Ecto neural progenitor cell (in vitro differentiated cells): ENCODE data around the gene TFB1M.
"Not testable (repeated sequence)": the region's sequence is repeated elsewhere in the genome, so short reads cannot be mapped to it uniquely, and the experiment has no call there.

Experiments
- DNase-seq: peaks from one replicate; pipeline ENCODE4 v3.0.0-alpha.2; 2018; ENCODE audit warnings: low spot score

TFB1M gene

GRCh38 chr6:155329460-155330132 is 15.3 kb upstream of the TFB1M start:
- DNase-seq = no peak

GRCh38 chr6:155328539-155329459 is 14.5 kb upstream of the TFB1M start:
- no peak for DNase-seq

DNA sequence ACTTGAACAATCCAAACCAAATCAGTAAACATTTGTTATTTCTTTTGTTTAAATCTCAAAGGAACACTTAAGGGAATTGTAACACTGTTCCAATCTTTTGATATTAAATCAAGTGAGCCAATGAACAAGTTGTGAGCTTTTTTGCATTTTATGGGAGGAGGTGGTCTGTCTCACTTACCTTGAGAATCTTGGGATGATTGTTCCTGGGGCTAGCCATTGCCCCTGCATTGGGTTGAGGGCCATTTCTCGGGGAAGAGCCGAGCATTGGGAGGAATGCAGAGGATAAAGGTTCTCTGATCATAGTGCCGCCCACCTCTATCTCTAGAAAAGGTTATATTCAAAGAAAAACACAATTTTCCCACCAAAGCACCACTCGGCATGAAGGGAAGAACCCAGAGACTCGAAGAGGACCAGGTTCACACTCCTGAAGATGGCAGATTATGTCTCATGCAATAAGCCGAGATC is 13.8 kb upstream of the TFB1M start:
- no peak for DNase-seq

GRCh38 chr6:155327326-155328073 is 13.2 kb upstream of the TFB1M start:
- peak; percentile 58 for DNase-seq

DNA sequence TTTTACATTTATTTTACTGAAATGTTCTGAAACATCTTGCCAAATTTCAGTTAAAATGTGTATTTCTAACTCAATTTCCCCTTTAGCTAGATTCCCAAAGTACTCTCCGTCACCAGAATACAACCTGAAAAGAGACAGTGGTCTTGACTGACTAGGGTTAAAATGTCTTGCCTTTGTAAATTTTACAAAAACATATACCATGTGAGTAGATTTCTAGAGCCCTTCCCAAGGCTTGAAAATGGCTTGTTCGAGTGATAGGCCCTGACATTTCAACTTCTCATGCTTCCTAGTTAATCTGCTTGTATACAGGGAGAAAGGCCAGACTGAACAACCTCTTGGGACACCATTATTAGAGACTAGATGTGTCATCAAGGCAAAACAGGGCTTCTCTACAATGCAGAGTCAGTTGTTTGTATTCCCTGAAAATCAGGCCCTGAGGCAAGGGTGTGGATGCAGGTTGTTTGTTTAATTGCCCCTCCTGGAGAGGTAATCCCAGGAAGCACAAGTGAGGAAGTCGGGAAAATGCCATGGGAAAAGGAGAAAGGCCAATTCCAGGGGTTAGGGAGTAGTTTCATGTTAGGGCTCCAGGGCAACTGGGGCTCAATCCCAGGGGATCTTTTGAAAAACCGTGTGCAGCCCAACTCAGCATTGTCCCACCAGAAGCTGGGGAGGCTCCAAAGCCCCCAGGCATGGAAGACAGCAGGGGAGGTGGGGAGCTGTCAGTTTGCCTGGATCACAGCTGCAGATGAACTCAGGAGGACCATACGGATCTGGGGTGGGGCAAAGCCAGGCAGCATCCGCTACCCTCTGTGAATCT is 11.6 kb upstream of the TFB1M start:
- DNase-seq = no peak

GRCh38 chr6:155324993-155325392 is 10.7 kb upstream of the TFB1M start:
- DNase-seq = no peak

DNA sequence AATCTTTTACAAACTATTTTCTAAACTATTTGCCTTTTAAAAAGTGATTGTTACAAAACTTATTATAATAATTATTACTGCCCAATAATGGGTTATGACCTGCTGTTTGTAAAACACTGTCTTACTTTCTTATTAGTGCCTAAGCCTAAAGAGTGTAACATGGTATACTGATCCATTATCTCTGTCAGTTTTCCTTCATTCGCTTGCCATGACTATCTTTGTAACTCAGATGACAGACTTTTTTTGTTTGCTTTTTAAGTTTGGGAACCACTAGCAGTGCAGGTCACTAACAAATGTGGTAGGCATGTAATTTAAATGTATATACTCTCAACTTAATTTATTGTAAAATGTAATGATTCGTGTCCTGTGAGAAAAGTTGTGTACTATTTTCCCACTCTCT is 9.9 kb upstream of the TFB1M start:
- no peak for DNase-seq

- DNase-seq = no peak
Observed at GRCh38 chr6:155319902-155320301, 5.6 kb upstream of the TFB1M start.

DNA sequence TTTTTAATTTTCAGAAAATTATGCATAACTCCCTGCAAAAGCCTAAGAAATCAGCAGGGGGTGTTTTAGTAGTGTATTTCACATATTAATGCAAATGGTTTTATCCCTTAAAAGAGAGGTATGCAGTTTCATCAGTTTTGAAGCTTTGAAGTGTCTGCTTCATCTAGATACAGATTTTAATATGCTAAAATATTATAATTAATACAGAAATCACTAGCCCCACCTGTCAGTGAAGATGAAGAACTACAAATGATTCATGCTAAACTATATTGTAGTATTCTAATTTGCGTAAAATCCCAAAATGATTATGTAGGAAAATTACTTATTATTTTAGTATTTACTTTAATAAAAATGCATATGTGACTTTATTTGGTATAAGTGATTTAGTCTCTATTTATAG is 2.9 kb upstream of the TFB1M start:
- no peak for DNase-seq

- no peak for DNase-seq
Observed at GRCh38 chr6:155316419-155316818, 2.1 kb upstream of the TFB1M start.

GRCh38 chr6:155315516-155315871 is 1.2 kb upstream of the TFB1M start:
- DNase-seq = no peak

GRCh38 chr6:155314773-155315515 is 660 bp upstream of the TFB1M start:
- DNase-seq = no peak

- no peak for DNase-seq
Observed at GRCh38 chr6:155313602-155314091, 637 bp downstream of the TFB1M start.

GRCh38 chr6:155312950-155313349 is 1.3 kb downstream of the TFB1M start:
- DNase-seq = not testable (repeated sequence)

GRCh38 chr6:155311583-155311982 is 2.7 kb downstream of the TFB1M start:
- DNase-seq = no peak

DNA sequence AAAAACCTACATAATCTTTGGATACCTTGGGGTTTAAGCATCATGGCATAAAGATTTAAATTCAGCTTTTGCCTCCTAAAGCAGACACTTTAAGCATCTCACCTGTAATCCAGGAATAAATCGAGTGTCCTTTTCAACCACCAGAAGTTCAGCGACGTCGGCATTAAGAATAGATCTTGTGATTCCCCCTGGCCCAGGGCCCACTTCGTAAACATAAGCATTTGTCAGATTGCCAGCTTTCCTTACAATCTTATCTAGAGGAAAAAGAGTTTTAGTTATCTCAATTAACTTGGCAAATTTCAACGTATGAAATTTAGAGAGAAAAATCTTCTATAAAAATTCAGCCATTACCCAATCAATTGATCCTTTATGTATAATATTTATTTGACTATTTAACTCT is 3.2 kb downstream of the TFB1M start:
- DNase-seq = no peak

DNA sequence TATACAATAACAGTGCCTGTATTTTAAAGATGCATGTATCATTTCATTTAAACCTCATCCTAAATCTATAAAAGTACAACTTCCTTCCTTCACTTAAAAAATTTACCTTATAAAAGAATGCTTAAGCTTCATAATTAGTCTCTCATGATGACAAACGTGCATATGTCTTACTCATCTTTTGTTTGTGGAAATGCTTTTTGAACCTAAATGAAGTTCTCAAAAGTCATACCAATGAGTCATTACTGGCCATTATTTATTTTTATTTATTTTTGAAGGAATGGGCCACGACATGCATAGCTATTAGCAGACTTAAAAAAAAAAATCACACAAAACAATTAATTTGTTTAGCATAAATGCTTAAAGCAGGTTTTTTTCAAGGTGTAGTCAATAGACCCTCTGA is 3.7 kb downstream of the TFB1M start:
- DNase-seq = no peak

DNA sequence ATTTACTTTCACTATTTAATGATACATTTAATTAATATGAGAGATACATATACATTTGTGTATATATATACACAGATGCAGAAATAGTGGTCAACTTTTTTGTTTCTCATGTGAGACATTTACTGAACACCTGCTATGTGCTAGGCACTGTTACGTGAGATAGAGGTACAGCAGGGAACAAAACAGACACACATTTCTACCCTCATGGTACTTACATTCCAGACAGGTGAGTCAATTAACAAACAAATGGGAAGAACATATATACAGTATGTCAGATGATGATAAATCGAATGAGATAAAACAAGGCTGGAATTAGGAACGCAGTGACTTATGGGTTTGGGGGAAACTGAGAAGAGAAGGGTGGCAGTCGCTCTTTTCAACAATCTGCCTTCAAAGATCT is 5.1 kb downstream of the TFB1M start:
- DNase-seq = no peak

GRCh38 chr6:155306958-155307357 is 7.3 kb downstream of the TFB1M start:
- no peak for DNase-seq

GRCh38 chr6:155303361-155303870 is 10.9 kb downstream of the TFB1M start:
- DNase-seq = no peak

DNA sequence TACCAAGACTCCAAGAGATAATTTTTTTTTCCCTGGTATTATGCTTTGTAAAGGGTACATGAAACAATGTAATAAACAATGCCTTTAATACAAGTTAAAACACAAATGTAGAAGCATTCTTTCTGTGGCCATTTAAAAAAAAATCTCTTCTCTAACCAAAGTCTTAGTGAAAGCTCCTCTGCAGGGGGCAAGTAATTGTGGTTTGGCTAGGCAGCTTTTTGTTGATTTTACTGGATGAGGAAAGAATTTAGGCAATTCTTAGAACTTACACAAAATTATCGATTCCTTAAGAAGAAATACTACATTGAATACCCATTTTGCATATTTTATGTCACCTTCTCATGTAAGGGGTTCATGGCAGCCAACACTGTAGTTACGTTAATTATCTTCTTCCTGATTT is 12.4 kb downstream of the TFB1M start:
- DNase-seq = no peak
